ENCODE results near the gene FXYD5. TPM values are rescaled to one million over a fixed set of nuclear protein-coding genes. Genes with fewer than 3 reads are reported as not detected.
A peak's percentile ranks its signal among the peaks of the same experiment; 100 is the strongest.

Gene FXYD5
- total RNA-seq, 1 experiment from 2014 or later = 181 TPM

GRCh38 chr19:35138305-35138892 is 16.1 kb upstream of the FXYD5 start, which contains the start of gene FXYD1:
Gene FXYD1, plus strand, starts transcription at chr19:35138824. Its CDS starts 1,256 bp downstream, at chr19:35140080.
- no TSS peak for BruUV-seq (replicated peaks)
- no peak for DNase-seq
- no peak within 1 kb of the TSS for H3K4me2 ChIP-seq
- no peaks in the 10 kb centered on the region for H3K27me3 ChIP-seq (ENCODE audit: insufficient read depth, low read depth)
- no peaks in the 10 kb centered on the region for H3K36me3 ChIP-seq (ENCODE audit: low read depth)
- H2AFZ ChIP-seq = no peak within 1 kb of the TSS
- peaks cover 14% of the 10 kb centered on the region; the same call in 1 of the 2 replicates for H3F3A ChIP-seq (ENCODE audit: insufficient read depth, low read depth)
- POLR2A ChIA-PET (ENCODE audit: unreplicated experiment) = no interaction called here
- no peak within 1 kb of the TSS for H3K4me3 ChIP-seq
- peaks cover 22% of the 10 kb centered on the region for H3K4me1 ChIP-seq (replicated peaks; ENCODE audit: insufficient read depth)
- no peaks in the 10 kb centered on the region for H3K9me2 ChIP-seq (ENCODE audit: insufficient read depth)
- CTCF ChIA-PET = interaction anchor here (0.6 kb wide), 1 partner anchor 24 kb away, joined by 3 read pairs; no protein-coding TSS in a partner anchor
- no peak within 1 kb of the TSS for H3K27ac ChIP-seq
- TF ChIP-seq CTCF (conservative IDR thresholded peaks at IDR 0.05) (no peak), EZH2 (IDR thresholded peaks at IDR 0.05; ENCODE audit: low read depth) (no peak)
- H3K79me2 ChIP-seq (ENCODE audit: low read depth) = no peaks in the 10 kb centered on the region
- intact Hi-C loops (cut with micrococcal nuclease; ENCODE audit: unreplicated experiment) = no loop called here
- H4K20me1 ChIP-seq (ENCODE audit: insufficient read depth) = no peaks in the 10 kb centered on the region
- H3K9me3 ChIP-seq (ENCODE audit: insufficient read depth, low read depth) = no peaks in the 10 kb centered on the region

DNA sequence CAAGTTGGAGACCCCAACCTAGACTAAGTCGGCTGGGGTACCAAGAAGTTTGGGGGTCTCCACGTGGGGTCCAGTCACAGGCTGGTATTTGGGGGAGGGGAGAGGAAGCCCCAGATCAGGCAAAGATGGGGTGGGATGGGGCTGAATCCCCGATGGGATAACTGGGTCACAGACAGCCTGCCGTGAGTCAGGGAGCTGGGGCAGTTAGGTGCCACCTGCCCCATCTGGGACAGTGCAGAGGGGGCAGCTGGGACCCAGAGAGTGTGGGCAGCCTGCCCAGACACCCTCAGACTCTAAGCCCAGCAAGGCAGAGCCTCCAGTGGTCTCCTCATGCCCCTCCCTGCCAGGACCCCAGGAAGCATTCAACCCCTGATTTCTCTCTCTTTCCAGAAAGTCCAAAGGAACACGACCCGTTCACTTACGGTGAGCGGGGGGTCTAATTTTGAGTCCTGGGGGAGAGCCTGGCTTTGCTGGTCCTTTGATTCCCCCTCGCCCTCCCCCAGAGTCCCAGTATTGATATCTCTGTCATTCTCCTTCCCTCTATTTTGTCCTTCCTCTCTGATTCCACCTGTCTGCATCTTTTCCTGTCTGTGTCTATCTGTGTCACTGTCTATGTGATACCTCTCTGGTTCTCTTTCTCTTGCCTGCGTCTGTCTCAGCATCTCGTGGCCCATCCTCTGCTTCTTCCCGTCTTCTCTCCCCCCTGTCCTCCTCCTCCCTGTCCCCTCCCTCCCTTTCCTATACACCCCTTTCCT is 14.2 kb upstream of the FXYD5 start:
- H3K27ac ChIP-seq = no peak overlapping the region
- no peak overlapping the region for H3K4me3 ChIP-seq
- no peak for TF ChIP-seq CTCF (conservative IDR thresholded peaks at IDR 0.05)
- TF ChIP-seq EZH2 (IDR thresholded peaks at IDR 0.05; ENCODE audit: low read depth) = no peak
- peak overlapping the region; percentile 39; the same call in 1 of the 2 replicates for H3K4me2 ChIP-seq
- no peak for DNase-seq
- no peaks in the 10 kb centered on the region for H3K36me3 ChIP-seq (ENCODE audit: low read depth)
- ChIA-PET POLR2A (ENCODE audit: unreplicated experiment) (interaction anchor here (0.6 to 0.7 kb wide), 3 partner anchors 14 to 1516 kb away, joined by 4 to 19 read pairs (median 13); partner anchors contain the start of genes FXYD3 and FXYD5), CTCF (interaction anchor here (0.6 to 2.2 kb wide), 14 partner anchors 24 to 1767 kb away, joined by 3 to 23 read pairs (median 4); partner anchors contain the start of gene CEBPG)
- H4K20me1 ChIP-seq (ENCODE audit: insufficient read depth) = no peaks in the 10 kb centered on the region
- no peak overlapping the region for H2AFZ ChIP-seq
- H3K79me2 ChIP-seq (ENCODE audit: low read depth) = no peaks in the 10 kb centered on the region
- H3K9me3 ChIP-seq (ENCODE audit: insufficient read depth, low read depth) = no peaks in the 10 kb centered on the region
- H3F3A ChIP-seq (ENCODE audit: insufficient read depth, low read depth) = peaks cover 26% of the 10 kb centered on the region; the same call in 1 of the 2 replicates
- no TSS peak for BruUV-seq (replicated peaks)
- H3K9me2 ChIP-seq (ENCODE audit: insufficient read depth) = no peaks in the 10 kb centered on the region
- no peaks in the 10 kb centered on the region for H3K27me3 ChIP-seq (ENCODE audit: insufficient read depth, low read depth)
- H3K4me1 ChIP-seq (replicated peaks; ENCODE audit: insufficient read depth) = peaks cover 21% of the 10 kb centered on the region
- intact Hi-C loops (cut with micrococcal nuclease; ENCODE audit: unreplicated experiment) = loop anchor here (2.0 to 10.0 kb wide), 4 partner anchors 52 to 214 kb away; partner anchors contain the start of genes FFAR3 and USF2

Measured in PC-9 (cell line).